Stimulated activated CD4-positive, alpha-beta T cell treated with anti-CD3 and anti-CD28 coated beads, Interleukin-15, amount 100 ng/mL, for 48 hours (primary cell): Measurements from ENCODE around the gene PLEKHF1.
"Not testable (repeated sequence)": the region's sequence is repeated elsewhere in the genome, so short reads cannot be mapped to it uniquely, and the experiment has no call there.

Source experiments
- DNase-seq, 2 donors: peaks; one replicate each; pipeline ENCODE4 v3.0.0-alpha.2; 2020; ENCODE audit warnings: low read depth in 2 of 2

The PLEKHF1 gene

GRCh38 chr19:29665215-29665825, at the start of gene PLEKHF1:
Gene PLEKHF1 (plus strand): TSS chr19:29665461. CDS start chr19:29673840, 8,379 bp downstream.
- peak; percentile 66 to 78 for DNase-seq

GRCh38 chr19:29615891-29616425, 49.3 kb upstream of the PLEKHF1 start:
- no peak for DNase-seq

GRCh38 chr19:29616541-29616940, 48.7 kb upstream of the PLEKHF1 start:
- DNase-seq = no peak

- DNase-seq = no peak
Observed at GRCh38 chr19:29617366-29618266, 47.6 kb upstream of the PLEKHF1 start.

- DNase-seq = no peak
Observed at GRCh38 chr19:29618434-29618833, 46.8 kb upstream of the PLEKHF1 start.

GRCh38 chr19:29618871-29619270, 46.4 kb upstream of the PLEKHF1 start:
- no peak for DNase-seq

- DNase-seq = peak; percentile 35 to 49
Observed at GRCh38 chr19:29620931-29621351, 44.3 kb upstream of the PLEKHF1 start.

- DNase-seq = no peak
Observed at GRCh38 chr19:29622166-29623070, 42.8 kb upstream of the PLEKHF1 start.

GRCh38 chr19:29623726-29624488, 41.4 kb upstream of the PLEKHF1 start:
- peak; percentile 48 to 68 for DNase-seq

GRCh38 chr19:29624489-29625185, 40.6 kb upstream of the PLEKHF1 start:
- DNase-seq = no peak

- DNase-seq = no peak
Observed at GRCh38 chr19:29625186-29625651, 40.0 kb upstream of the PLEKHF1 start.

- no peak for DNase-seq
Observed at GRCh38 chr19:29626386-29626785, 38.9 kb upstream of the PLEKHF1 start.

- DNase-seq = not testable (repeated sequence)
Observed at GRCh38 chr19:29626832-29627231, 38.4 kb upstream of the PLEKHF1 start.

GRCh38 chr19:29628661-29629385, 36.4 kb upstream of the PLEKHF1 start:
- DNase-seq = no peak

GRCh38 chr19:29629836-29630534, 35.3 kb upstream of the PLEKHF1 start:
- no peak for DNase-seq

- DNase-seq = no peak
Observed at GRCh38 chr19:29630655-29631054, 34.6 kb upstream of the PLEKHF1 start.

GRCh38 chr19:29631450-29631849, 33.8 kb upstream of the PLEKHF1 start:
- DNase-seq = no peak

GRCh38 chr19:29634002-29634401, 31.3 kb upstream of the PLEKHF1 start:
- no peak for DNase-seq
